Gastrocnemius medialis (tissue), 4 donors: ENCODE data around the gene OR2G2.

Experiments
- CTCF ChIP-seq, 5 experiments: fragments of 450-650 bp in 3 of 5; fragments of 200-600 bp in 2 of 5; sonication (generic) in 2 of 5; IDR thresholded peaks in 4 of 5; conservative IDR thresholded peaks in 1 of 5; 1 replicate in 4 of 5; 2 replicates in 1 of 5; pipeline ENCODE4 v1.5.1; 2016 to 2019; ENCODE audit warnings: antibody characterized with exemption in 5 of 5, mild to moderate bottlenecking in 3 of 5, moderate library complexity in 3 of 5
- POLR2A ChIP-seq, 2 donors: fragments of 450-650 bp; IDR thresholded peaks; one replicate each; pipeline ENCODE4 v1.6.1; 2017; ENCODE audit warnings: antibody characterized with exemption in 2 of 2, mild to moderate bottlenecking in 2 of 2, moderate library complexity in 2 of 2

DNA sequence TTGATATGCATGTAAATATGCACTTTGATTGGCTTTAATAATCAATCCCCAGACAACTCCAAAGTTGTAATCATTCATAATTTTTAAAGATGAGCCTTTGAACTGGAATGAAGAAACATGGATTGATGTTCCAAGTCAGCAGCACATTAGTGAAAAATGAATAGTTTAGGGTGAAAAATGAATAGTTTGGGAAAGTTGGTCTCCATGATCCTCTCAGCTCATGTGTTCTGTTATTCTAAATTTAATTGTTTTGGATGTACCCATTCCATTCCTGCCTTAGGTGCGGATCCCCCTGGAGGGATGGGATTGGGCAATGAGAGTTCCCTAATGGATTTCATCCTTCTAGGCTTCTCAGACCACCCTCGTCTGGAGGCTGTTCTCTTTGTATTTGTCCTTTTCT lies 17.1 kb downstream of the OR2G2 start, which contains the start of gene OR2G3:
- TF ChIP-seq CTCF (IDR thresholded peaks at IDR 0.05 in 4 of 5, conservative IDR thresholded peaks at IDR 0.05 in 1 of 5) (no peak), POLR2A (IDR thresholded peaks at IDR 0.05) (no peak)
